22Rv1 (cell line): ENCODE measurements around the gene EVA1B.

Experiments used
- H3K27ac ChIP-seq: fragments of 450-650 bp; 2 replicates; pipeline ENCODE4 v1.5.1; 2017
- ZFX ChIP-seq: fragments of 450-650 bp; IDR thresholded peaks from 2 replicates; pipeline ENCODE4 v1.6.1; 2017; ENCODE audit warnings: antibody characterized with exemption, borderline replicate concordance
- TF ChIP-seq, protein P1 (sequence below): fragments of 450-650 bp; IDR thresholded peaks from 2 replicates; pipeline ENCODE4 v1.5.1; 2017; ENCODE audit warnings: mild to moderate bottlenecking

EVA1B gene

DNA sequence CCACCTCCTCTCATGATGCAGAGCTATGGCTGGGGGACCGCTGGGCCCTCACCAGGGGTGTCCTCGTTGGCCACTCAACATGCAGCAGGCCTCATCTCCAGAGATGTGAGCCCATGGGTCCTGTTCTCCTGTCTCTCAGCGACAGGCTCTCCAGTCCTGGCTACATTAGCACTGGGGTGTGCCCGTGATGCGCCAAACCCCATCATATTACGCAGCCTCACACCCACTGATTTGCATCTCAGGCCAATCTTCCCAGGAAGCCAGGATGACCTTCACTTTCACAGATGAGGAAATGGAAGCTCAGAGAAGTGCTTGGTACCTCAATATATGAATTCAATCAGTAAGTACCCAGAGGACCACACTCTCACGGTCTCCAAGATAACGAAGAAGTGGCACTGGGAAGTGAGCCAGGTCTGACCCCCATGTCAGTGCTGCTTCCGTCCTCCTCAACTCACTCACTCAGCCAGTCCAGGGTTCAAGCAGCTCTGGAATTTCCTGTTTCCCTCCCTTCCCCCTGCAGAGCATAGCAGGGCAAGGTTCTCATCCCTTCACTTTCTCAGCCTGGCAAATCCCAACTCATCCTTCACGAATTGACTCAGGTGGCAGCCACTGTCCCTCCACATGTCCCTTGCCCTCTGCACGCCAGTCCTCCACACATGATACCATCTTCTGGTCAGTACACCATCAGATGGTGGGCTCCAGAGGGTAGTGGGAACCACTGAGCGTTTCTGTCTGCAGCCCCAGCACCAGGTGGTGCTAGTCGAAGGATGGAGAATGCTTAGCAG is 28.9 kb upstream of the EVA1B start:
- TF ChIP-seq, protein P1, sequence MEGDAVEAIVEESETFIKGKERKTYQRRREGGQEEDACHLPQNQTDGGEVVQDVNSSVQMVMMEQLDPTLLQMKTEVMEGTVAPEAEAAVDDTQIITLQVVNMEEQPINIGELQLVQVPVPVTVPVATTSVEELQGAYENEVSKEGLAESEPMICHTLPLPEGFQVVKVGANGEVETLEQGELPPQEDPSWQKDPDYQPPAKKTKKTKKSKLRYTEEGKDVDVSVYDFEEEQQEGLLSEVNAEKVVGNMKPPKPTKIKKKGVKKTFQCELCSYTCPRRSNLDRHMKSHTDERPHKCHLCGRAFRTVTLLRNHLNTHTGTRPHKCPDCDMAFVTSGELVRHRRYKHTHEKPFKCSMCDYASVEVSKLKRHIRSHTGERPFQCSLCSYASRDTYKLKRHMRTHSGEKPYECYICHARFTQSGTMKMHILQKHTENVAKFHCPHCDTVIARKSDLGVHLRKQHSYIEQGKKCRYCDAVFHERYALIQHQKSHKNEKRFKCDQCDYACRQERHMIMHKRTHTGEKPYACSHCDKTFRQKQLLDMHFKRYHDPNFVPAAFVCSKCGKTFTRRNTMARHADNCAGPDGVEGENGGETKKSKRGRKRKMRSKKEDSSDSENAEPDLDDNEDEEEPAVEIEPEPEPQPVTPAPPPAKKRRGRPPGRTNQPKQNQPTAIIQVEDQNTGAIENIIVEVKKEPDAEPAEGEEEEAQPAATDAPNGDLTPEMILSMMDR, result no peak
- TF ChIP-seq ZFX, result no peak
- H3K27ac ChIP-seq, result no peak overlapping the region

DNA sequence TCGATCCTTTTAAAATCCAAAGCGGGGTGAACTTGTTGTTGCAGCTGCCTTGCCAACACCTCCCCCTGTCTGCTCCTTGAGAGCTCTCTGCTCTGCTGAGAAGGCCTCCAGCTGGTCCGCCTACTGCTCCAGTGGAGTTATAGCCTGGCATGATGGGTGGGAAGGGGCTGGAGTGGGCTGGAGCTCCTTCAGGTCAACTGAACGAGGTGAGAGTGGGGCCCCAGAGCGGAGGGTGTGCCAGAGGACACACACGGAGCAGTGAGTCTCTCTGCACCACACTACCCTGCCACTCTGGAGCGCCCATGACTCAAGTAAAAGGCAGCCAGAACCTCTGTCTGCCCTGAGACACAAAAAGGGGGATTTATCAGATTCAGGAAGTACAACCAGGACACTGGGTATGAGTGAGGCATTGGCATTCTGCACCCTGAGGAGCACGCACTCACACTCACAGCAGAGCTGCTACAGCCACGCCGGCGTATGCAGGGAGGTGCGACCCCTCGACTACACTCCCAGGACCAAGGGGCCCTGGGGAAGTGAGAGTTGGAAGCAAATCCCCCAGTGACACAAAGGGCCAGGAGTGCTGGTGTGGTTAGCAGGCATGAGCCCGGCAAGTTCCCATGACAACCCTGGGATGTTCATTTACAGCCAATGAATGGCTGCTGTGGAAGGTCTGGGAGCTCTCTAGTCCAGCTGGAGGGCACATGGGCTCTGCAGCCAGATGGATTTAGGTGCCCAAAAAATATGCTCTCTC is 28.0 kb upstream of the EVA1B start:
- H3K27ac ChIP-seq, result no peak overlapping the region
- TF ChIP-seq, protein P1, result no peak
- no peak for TF ChIP-seq ZFX

DNA sequence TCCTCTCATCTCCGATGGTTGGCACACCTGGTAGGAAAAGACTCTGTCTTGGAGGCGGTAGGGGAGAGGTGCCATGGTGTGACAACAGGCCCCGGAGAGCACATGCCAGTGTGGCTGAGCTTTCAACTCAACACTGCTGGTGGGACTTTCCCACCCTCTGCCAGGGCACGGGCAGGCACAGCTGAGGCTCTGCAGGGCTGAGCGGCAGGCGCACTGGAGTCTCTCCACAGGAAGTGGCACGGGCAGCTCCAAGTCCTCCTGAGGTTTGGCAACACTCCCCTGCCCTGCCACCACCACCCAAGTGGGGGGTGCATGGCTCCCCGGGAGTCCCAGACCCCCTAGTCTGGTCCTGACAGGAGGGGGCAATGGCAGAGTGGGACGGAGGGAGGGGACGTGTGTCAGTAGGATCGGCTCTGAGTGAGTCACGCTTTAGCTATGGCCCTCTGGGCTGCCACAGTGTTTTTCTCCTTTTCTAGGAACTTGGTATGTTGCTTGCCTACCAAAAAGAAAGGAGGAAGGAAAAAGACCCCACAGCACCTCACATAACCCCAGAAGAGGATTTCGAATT is 27.3 kb upstream of the EVA1B start:
- TF ChIP-seq, protein P1, result no peak
- TF ChIP-seq ZFX, result no peak
- no peak overlapping the region for H3K27ac ChIP-seq

DNA sequence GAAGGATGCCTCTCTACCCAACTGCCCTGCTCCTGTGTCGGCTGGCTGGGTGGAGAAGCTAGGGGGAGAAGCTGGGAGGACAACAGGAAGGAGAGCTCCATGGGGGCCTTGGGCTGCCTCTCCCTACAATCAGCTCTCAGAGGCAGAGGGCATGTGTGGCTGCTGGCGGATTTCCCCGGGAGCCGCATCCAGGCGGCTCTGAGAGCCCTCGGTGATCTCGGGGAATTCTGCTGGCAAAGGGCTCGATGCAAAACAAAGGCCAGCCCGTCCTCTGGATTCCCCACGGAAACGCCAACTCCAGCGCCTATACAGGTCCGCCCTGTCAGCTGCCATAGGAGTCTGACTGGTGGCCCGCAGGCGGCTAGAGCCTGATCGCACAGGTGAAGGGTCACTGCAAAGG is 26.4 kb upstream of the EVA1B start:
- H3K27ac ChIP-seq, result no peak overlapping the region
- no peak for TF ChIP-seq ZFX
- TF ChIP-seq, protein P1, result no peak

DNA sequence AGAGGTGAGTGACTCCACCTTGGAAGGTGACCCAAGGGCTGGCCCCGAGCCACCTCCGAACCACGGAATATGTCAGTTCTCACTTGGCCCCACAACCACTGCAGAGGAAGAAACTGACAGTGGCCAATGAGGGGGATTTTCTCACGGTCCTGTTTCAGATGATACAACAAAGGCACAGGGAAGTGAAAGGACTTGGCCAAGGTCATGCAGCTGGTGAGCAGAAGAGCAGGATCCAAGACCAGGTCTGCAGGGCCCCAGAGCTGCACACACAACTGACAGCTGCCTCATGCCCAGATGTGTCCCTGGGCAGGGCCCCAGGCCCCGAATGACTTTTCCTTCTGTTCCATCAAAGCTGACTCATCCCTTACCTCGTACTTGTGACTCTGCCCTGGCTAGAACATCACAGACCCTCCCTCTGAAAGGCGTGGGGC is 25.8 kb upstream of the EVA1B start:
- no peak overlapping the region for H3K27ac ChIP-seq
- no peak for TF ChIP-seq ZFX

DNA sequence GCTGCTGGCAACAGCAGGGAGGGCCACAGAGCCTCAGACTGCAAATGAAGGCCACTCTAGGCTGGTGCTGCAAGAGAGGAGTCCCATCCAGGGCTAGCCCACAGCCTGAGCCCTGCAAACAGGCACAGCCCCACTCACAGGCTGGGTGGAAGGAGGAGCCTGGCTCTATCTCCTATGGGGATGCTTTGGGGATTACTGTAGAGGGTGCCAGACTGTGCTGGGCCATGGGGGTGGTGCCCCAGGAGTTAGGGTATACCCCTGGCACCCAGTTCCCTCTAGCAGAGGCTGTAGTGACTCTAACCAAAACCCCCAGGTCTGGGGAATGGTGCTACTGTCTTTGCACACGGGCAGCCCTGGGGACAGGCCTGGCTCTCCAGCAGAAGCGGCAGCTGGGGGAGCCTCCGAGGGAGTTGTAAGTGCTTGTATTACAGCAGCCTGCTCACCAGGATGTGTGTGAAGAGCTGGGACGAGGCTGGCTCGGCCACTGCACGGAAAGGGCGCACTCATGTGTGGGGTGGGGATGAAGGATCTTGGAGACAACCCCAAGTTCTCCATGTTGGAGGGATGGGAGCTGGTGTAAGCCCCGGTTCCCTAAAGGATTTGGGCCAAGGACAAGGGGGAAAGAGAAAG is 23.4 kb upstream of the EVA1B start:
- TF ChIP-seq ZFX, result no peak
- TF ChIP-seq, protein P1, result no peak
- no peak overlapping the region for H3K27ac ChIP-seq

DNA sequence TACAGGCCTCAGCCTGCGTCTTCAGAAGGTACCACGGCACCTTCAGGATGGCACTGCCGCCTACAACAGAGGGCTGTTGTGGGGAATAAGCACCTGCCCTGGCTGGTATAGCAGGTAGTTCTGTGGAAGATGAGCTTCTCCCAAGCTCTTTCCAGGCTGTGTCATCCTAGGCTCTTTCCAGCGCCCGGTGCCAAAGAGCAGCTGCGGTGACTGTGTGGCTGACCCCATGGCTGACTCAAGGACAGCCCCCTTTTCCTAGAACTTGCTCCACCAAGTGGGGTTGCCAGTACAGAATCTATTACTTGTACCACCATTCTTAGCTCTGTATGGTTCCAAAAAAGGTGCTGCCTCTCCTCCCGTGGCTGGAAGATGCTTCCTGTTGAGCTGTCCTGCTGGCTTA is 21.9 kb upstream of the EVA1B start:
- H3K27ac ChIP-seq, result no peak overlapping the region
- TF ChIP-seq, protein P1, result no peak
- no peak for TF ChIP-seq ZFX
